DMS153 treated with DMSO at 0.1 percent for 48 hours (cell line): ENCODE data around the gene MYO9B.

Source experiments
- DNase-seq: peaks from one replicate; lab custom pipeline; 2025; ENCODE audit not compliant: unreplicated experiment; lab: John Stamatoyannopoulos, UW

Gene MYO9B, protein sequence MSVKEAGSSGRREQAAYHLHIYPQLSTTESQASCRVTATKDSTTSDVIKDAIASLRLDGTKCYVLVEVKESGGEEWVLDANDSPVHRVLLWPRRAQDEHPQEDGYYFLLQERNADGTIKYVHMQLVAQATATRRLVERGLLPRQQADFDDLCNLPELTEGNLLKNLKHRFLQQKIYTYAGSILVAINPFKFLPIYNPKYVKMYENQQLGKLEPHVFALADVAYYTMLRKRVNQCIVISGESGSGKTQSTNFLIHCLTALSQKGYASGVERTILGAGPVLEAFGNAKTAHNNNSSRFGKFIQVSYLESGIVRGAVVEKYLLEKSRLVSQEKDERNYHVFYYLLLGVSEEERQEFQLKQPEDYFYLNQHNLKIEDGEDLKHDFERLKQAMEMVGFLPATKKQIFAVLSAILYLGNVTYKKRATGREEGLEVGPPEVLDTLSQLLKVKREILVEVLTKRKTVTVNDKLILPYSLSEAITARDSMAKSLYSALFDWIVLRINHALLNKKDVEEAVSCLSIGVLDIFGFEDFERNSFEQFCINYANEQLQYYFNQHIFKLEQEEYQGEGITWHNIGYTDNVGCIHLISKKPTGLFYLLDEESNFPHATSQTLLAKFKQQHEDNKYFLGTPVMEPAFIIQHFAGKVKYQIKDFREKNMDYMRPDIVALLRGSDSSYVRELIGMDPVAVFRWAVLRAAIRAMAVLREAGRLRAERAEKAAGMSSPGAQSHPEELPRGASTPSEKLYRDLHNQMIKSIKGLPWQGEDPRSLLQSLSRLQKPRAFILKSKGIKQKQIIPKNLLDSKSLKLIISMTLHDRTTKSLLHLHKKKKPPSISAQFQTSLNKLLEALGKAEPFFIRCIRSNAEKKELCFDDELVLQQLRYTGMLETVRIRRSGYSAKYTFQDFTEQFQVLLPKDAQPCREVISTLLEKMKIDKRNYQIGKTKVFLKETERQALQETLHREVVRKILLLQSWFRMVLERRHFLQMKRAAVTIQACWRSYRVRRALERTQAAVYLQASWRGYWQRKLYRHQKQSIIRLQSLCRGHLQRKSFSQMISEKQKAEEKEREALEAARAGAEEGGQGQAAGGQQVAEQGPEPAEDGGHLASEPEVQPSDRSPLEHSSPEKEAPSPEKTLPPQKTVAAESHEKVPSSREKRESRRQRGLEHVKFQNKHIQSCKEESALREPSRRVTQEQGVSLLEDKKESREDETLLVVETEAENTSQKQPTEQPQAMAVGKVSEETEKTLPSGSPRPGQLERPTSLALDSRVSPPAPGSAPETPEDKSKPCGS (N-terminal part only)

DNA sequence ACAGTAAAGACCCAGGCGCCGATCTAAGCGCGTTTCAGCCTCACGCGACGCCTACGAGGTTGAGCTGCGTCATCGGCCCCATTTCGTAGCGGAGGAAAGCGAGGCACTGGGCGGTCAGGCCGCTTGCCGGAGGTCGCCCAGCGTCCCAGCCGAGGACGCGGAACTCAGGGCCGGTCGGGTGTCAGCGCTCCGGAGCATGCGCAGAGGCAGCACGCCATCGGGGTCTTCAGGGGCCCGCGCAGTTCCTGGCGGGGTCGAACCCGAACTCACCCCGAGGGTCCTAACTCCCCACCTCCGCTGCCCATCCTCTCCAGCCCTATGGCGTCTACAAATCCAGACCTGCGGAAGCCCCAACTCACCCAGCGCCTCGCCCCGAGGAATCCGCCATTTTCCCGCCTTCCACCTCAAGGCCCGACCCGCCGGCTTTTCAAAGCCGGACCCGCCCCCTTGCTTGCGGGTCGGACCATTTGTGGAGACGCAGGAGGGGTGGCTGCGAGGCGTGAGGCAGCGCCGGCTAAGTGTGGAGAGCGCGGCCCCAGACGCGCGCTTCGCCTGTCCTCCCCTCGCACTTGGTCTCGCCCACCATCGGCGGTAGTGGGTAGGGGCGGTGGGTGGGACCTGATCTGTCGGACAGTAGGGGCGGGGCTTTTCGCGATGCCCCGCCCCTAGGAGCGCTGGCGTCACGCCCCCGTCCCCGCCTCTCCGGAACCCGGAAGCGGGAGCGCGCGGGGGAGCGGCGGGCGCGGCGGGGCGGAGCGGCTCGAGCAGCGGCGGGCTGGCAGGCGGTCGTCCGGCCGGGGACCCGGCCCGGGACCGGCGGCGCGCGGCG lies at the start of gene MYO9B, which contains the start of gene HAUS8:
MYO9B (plus strand) TSS at position 743 of the 829 bp plus-strand sequence. CDS start 25,941 bp downstream, outside the sequence.
HAUS8 (minus strand) TSS at position 418 of the 829 bp plus-strand sequence; CDS start at position 388, 30 bp downstream.
- peak; percentile 82 for DNase-seq

DNA sequence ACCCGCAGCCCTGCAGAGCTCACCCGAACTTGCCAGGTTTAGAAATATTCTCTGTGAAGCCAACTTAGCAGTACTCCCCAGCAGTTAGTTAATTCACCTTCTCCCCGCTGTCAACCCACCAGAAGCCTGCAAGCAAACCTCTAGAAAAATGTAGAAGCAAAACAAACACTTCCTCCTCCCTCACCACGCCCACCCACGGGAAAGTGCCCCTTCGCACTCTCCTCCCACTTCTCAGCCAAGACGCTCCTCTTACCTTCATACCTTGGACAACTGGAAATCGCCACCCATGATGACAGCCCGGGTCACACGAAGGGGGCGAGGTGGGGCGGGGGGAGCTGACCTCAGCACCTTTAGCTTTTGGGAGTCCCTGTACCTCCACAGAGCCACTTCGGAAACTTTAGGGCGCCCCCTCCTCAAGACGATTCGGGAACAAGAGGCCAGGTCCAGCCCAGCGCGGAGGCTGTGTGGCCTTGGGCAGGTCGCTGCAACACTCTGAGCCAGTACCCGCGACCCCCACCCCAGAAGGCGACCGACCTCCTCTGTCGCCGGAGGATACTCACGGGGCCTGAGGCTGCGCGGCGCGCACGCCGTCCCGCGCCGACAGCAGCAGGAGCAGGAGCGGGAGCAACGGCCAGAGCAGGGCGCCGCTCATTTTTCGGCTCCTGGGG lies 49.5 kb upstream of the MYO9B start:
- no peak for DNase-seq

DNA sequence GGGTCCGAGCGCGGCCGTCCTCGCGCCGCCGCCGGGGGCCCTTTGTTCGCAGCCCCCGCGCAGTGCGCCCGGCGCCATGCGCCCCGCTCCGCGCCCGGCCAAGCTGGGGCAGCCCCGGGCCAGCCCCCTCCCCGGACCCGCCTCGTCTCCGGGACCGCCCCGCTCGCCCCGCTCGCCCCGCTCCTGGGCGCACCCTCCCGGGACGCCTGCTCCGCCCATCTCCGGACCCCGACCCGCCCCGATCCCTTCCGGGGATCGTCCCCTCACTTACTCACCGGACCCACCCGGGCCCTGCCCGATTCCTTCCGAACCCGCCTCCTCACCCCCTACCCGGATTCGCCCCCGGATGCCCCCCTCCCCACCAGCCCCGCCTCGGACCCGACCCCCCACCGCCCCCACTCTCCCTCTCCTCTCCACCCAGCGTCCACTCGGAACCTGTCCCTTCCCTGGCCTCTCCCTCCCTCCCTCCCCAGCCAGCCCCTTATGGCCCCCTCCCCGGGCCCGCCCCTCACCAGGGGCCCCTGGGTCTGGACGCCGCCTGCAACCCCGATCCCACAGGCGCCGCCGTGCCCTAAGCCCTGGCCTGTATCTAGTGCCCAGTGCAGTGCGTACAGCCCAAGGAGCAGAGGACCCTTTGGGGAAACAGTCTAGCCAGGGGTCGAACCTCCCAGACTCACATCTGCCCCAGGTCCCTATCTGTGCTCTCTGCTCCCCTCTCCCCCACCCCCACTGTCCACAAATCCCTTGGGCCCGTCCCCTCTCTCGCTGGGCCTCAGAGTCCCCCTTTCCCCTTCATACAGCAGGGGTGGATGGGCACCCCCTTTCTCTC lies 48.7 kb upstream of the MYO9B start, which contains the start of gene CPAMD8:
CPAMD8 (minus strand) TSS at position 105 of the 829 bp plus-strand sequence. CDS start 168 bp downstream, outside the sequence.
- DNase-seq, result no peak

DNA sequence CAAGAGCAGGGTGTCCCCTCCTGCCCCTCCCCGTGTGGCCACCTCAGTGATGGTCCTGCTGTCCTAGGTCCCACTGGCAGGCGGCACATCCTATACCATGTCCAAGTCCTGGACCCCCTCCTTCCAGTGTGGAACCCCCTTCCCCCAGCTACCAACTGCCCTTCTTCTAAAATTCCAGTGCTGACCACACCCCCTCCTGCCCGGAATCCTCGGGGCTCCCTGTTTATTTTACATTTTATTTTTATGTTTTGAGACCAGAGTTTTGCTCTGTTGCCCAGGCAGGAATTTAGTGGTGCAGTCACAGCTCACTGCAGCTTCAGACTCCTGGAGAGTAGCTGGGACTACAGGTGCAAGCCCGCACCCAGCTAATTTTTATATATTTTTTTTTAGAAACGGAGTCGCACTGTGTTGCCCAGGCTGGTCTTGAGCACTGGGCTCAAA lies 48.0 kb upstream of the MYO9B start:
- no peak for DNase-seq

- no peak for DNase-seq
These were observed 43.8 kb upstream of the MYO9B start for GRCh38 chr19:17031741-17032140.

DNA sequence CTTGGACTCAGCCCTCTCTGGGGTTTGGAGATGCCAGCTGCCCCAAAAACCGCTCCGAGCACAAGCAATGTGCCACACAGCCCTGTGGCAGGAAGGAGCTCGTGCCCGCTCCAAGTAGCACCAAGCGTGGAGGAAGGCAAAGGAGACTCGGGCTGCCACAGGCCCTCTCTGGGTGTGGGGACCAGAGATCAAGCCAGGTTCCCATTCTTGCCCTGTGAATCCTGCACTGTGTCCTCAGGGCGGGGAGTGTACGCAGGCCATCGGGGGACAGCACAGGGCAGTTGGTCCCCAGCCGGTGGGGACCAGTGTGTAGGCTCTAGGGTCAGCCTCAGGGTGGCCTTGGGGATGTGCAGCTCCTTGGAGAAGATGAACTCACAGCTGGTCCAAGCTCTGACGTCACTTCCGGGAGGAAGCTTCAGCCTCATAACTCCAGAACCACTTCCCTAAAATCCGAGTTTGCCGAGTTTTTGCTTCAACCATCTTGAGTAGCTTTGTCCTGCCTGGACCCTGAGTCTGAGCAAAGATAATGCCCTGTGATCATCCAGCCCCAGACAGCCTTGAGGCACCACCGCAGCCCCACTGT lies 39.6 kb upstream of the MYO9B start:
- no peak for DNase-seq

DNA sequence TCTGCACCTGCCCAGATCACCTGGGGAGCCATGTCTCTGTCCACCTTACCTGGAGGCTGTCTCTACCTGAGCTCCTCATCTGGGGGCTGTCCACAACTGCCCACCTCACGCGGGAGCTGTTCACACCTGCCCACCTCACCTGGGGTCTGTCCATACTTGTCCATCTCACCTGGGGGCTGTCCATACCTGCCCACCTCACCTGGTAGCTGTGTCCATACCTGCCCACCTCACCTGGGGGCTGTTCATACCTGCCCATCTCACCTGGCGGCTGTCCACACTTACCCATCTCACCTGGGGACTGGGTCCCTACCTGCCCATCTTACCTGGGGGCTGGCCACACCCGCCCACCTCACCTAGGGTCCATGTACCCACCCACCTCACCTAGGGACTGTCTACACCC lies 38.9 kb upstream of the MYO9B start:
- DNase-seq, result no peak

DNA sequence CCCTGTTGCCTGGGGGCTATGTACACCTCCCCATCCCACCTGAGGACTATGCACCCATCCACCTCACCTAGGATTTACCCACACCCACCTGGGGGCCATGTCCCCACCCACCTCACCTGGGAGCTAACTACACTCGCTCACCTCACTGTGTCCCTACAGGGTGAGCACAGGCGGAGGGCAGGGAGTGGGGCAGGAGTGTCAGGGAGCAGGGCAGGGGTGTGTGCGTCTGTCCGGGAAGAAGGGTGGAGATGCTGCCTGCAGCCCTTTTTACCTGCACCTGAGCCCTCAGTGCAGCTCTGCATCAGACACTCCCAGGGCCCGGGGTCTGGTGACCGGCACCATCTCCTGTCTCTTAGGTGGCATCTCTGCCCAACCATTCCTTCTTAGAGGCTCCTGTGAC lies 38.4 kb upstream of the MYO9B start:
- DNase-seq, result no peak

GRCh38 chr19:17037966-17038500 lies 37.5 kb upstream of the MYO9B start:
- no peak for DNase-seq

DNA sequence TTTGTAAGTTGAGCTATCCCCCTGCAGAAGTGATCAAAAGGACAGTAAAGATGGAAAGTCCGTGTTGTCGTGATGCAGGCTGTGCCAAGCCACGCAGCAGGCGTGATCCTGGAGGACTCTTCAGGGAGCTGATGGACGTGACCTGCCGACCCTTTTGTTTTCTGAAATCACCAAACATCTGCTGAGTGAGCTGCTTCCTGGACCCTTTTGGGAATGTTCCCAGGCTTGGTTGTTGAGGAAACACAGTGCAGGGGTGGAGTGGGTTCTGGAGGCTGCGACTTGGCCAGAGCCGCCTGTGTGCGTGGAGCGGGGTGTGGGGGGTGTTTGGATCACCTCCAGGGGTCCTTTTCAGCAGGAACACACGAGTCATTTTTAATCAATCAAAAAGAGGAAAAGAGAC lies 33.6 kb upstream of the MYO9B start:
- DNase-seq, result no peak

GRCh38 chr19:17043744-17044143 lies 31.8 kb upstream of the MYO9B start:
- no peak for DNase-seq

- DNase-seq, result no peak
These were observed 29.6 kb upstream of the MYO9B start for GRCh38 chr19:17045907-17046502.

DNA sequence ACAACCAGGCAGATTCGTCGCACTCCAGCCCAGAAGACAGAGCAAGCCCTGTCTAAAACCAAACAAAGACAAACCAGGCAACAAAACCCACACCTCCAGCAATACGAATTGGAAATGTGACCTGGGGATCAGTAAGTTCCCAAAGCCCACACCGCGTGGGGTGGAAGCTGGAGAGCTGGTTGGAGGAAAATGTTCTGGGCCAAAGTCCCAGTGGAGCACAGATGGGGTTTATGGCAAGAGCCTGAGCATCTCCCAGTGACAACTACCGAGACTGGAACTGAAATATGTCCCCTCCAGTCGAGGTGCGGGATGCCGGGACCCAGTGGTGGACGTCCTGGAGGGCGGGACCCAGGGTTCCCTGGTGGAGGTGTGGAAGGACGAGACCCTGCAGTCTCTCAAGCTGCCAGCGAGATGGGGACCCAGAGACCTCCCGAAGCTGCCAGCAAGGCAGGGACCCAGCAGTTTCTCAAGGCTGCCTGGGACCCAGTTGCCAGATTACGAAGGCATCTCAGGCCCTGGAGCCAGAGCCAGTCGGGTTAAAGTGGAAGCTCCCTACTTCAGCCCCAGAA lies 26.6 kb upstream of the MYO9B start:
- no peak for DNase-seq

DNA sequence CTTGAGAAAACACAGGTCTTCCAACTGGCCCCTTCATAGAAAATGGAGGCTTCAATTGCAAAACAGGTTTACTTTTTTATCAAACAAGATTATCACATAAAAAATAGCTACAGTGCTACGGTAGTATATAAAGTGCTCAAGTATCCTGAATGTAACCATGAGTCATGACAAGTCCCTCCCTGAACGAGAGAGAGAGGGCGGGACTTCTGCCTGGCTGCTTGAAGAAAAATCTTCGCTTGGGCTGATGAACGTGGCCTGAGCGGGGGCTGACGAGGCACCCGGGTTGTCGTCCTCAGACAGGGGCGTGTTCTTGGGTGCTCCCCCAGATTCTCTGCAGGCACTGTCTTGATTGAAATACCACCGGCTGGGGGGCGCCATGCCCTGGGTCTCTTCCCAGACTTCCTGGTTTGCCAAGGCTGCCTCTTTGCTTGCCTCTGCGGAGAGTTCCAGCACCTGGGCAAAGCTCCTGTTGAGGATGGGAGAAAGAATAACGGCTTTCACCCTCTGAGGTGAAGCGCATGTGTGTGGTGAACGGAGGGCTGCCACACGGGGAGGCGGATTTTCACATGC lies 25.8 kb upstream of the MYO9B start:
- DNase-seq, result no peak

DNA sequence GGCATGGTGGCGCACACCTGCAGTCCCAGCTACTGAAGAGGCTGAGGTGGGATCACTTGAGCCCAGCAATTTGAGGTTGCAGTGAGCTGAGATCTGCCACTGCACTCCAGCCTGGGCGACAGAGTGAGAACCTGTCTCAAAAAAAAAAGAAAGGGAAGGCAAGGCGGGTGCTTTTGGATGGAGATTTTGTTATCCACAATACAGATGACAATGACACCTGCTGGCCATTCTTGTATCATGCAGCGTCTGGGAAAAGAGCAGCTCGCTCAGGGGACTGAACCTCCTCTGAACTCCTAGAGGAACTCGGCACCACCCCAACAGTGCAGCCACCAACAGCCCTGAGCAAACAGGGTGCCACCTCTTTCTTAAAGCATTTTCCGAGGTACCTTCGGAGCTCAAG lies 23.1 kb upstream of the MYO9B start:
- DNase-seq, result peak; percentile 9

- DNase-seq, result no peak
These were observed 20.8 kb upstream of the MYO9B start for GRCh38 chr19:17054746-17055145.

DNA sequence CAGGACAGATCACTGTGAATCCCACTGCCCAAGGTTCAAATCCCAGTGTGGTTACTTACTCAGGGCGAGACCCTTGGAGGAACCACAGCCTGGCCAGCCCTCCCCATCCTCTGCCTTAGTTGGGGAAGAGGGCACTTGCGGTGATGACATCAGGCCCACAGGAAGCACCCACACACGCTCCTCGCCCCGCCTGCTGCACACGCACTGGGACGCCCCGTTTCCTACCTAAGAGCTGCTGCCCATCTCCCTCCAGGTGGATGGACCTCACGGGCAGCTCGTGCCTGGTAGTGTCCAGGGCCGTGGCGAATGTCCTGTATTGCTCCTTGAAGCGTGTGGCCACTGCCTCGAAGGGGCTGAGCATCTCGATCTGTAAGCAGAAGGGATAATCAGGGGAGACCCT lies 19.9 kb upstream of the MYO9B start:
- DNase-seq, result no peak
